H9 (cell line): Measurements from ENCODE around the gene KRTAP8-1. TPM values are rescaled to one million over a fixed set of nuclear protein-coding genes. Genes with fewer than 3 reads are reported as not detected.

Source experiments
- DNase-seq: peaks from one replicate; pipeline ENCODE4 v3.0.0-alpha.2; 2017
- H2AFZ ChIP-seq: one replicate; pipeline ENCODE4 v1.6.1; 2013; ENCODE audit warnings: mild to moderate bottlenecking, low read length, control low read depth, moderate library complexity
- H2AK5ac ChIP-seq: 2 replicates; pipeline ENCODE4 v1.6.1; 2013; ENCODE audit warnings: low read length, control low read depth, mixed read lengths; ENCODE audit not compliant: insufficient read length
- H2BK120ac ChIP-seq: one replicate; pipeline ENCODE4 v1.6.1; 2013; ENCODE audit warnings: low read depth, mild to moderate bottlenecking, low read length, control low read depth, inconsistent platforms; ENCODE audit not compliant: poor library complexity, severe bottlenecking
- H2BK12ac ChIP-seq: 2 replicates; pipeline ENCODE4 v1.6.1; 2013; ENCODE audit warnings: low read length, control low read depth, mixed read lengths, low read depth; ENCODE audit not compliant: insufficient read length
- H2BK15ac ChIP-seq: 2 replicates; pipeline ENCODE4 v1.6.1; 2013; ENCODE audit warnings: low read depth, low read length, control low read depth
- H2BK20ac ChIP-seq: one replicate; pipeline ENCODE4 v1.6.1; 2013; ENCODE audit warnings: low read depth, mild to moderate bottlenecking, low read length, control low read depth, inconsistent platforms; ENCODE audit not compliant: poor library complexity, severe bottlenecking
- H2BK5ac ChIP-seq: 2 replicates; pipeline ENCODE4 v1.6.1; 2013; ENCODE audit warnings: low read length, control low read depth, mixed read lengths; ENCODE audit not compliant: insufficient read length
- H3K14ac ChIP-seq: 2 replicates; pipeline ENCODE4 v1.6.1; 2013; ENCODE audit warnings: low read length, control low read depth; ENCODE audit not compliant: insufficient read depth
- H3K18ac ChIP-seq: 2 replicates; pipeline ENCODE4 v1.6.1; 2013; ENCODE audit warnings: low read depth, mild to moderate bottlenecking, mixed read lengths, low read length, control low read depth; ENCODE audit not compliant: insufficient read length
- H3K23ac ChIP-seq: 2 replicates; pipeline ENCODE4 v1.6.1; 2013; ENCODE audit warnings: low read length, control low read depth, mixed read lengths, low read depth; ENCODE audit not compliant: insufficient read length
- H3K23me2 ChIP-seq: 2 replicates; pipeline ENCODE4 v1.6.1; 2013; ENCODE audit warnings: low read depth, mild to moderate bottlenecking, mixed read lengths, low read length, control low read depth; ENCODE audit not compliant: insufficient read length, poor library complexity, severe bottlenecking
- H3K27ac ChIP-seq: 2 replicates; pipeline ENCODE4 v1.5.1; 2013; ENCODE audit warnings: low read length, control low read depth, mixed read lengths, low read depth; ENCODE audit not compliant: insufficient read length
- H3K27me3 ChIP-seq: 2 replicates; pipeline ENCODE4 v1.6.1; 2013; ENCODE audit warnings: low read length, control low read depth, inconsistent platforms; ENCODE audit not compliant: insufficient read depth
- H3K4ac ChIP-seq: 2 replicates; pipeline ENCODE4 v1.6.1; 2013; ENCODE audit warnings: low read depth, mild to moderate bottlenecking, control low read depth, inconsistent platforms, low read length, moderate library complexity
- H3K4me1 ChIP-seq: 2 replicates; pipeline ENCODE4 v1.6.1; 2013; ENCODE audit warnings: low read length, control low read depth, inconsistent platforms; ENCODE audit not compliant: insufficient read depth
- H3K4me2 ChIP-seq: 2 replicates; pipeline ENCODE4 v1.6.1; 2013; ENCODE audit warnings: low read length, control low read depth, mixed read lengths; ENCODE audit not compliant: insufficient read length, insufficient read depth
- H3K56ac ChIP-seq: 2 replicates; pipeline ENCODE4 v1.6.1; 2013; ENCODE audit warnings: low read depth, mild to moderate bottlenecking, mixed read lengths, low read length, control low read depth; ENCODE audit not compliant: insufficient read length
- H3K79me1 ChIP-seq: 2 replicates; pipeline ENCODE4 v1.6.1; 2013; ENCODE audit warnings: low read depth, mild to moderate bottlenecking, moderate library complexity, low read length, control low read depth, inconsistent platforms; ENCODE audit not compliant: insufficient read depth, poor library complexity, severe bottlenecking
- H3K79me2 ChIP-seq: 2 replicates; pipeline ENCODE4 v1.6.1; 2013; ENCODE audit warnings: low read length, control low read depth, inconsistent platforms; ENCODE audit not compliant: insufficient read depth
- H3K9ac ChIP-seq: 2 replicates; pipeline ENCODE4 v1.6.1; 2013; ENCODE audit warnings: low read length, control low read depth, mixed read lengths; ENCODE audit not compliant: insufficient read length; ENCODE audit errors: extremely low read depth
- H3K9me3 ChIP-seq: one replicate; pipeline ENCODE4 v1.6.1; 2013; ENCODE audit warnings: low read depth, low read length, inconsistent platforms; ENCODE audit not compliant: control insufficient read depth
- H3T11ph ChIP-seq: one replicate; pipeline ENCODE4 v1.6.1; 2013; ENCODE audit warnings: mild to moderate bottlenecking, low read length, control low read depth, inconsistent platforms
- H4K20me1 ChIP-seq: one replicate; pipeline ENCODE4 v1.6.1; 2013; ENCODE audit not compliant: control insufficient read depth, insufficient read length, insufficient read depth
- H4K5ac ChIP-seq: 2 replicates; pipeline ENCODE4 v1.6.1; 2013; ENCODE audit warnings: low read depth, mild to moderate bottlenecking, mixed read lengths, low read length, control low read depth; ENCODE audit not compliant: insufficient read length
- H4K8ac ChIP-seq: replicated peaks from 2 replicates; pipeline ENCODE4 v1.6.1; 2013; ENCODE audit warnings: low read length, control low read depth, mixed read lengths, low read depth; ENCODE audit not compliant: insufficient read length
- H4K91ac ChIP-seq: 2 replicates; pipeline ENCODE4 v1.6.1; 2013; ENCODE audit warnings: low read depth, mild to moderate bottlenecking, moderate library complexity, mixed read lengths, low read length, control low read depth; ENCODE audit not compliant: insufficient read length
- H3K27ac Mint-ChIP-seq, 3 experiments: 2 replicates in 2 of 3; 3 replicates in 1 of 3; pipeline ENCODE4 v1.8.0; 2020 to 2021; ENCODE audit warnings: mixed read lengths in 3 of 3, mild to moderate bottlenecking in 1 of 3, moderate library complexity in 1 of 3
- H3K27me3 Mint-ChIP-seq: 2 replicates; pipeline ENCODE4 v1.8.0; 2021; ENCODE audit warnings: low read depth, mild to moderate bottlenecking, moderate library complexity, mixed read lengths
- H3K36me3 Mint-ChIP-seq, 3 experiments: 2 replicates in 2 of 3; 3 replicates in 1 of 3; pipeline ENCODE4 v1.8.0; 2020 to 2021; ENCODE audit warnings: low read depth in 3 of 3, mixed read lengths in 3 of 3; ENCODE audit not compliant: insufficient read depth in 1 of 3
- H3K4me1 Mint-ChIP-seq, 2 experiments: 2 replicates each; pipeline ENCODE4 v1.8.0; 2020; ENCODE audit warnings: mixed read lengths in 2 of 2
- H3K4me3 Mint-ChIP-seq, 2 experiments: 2 replicates in 1 of 2; 3 replicates in 1 of 2; pipeline ENCODE4 v1.8.0; 2020 to 2021; ENCODE audit warnings: mild to moderate bottlenecking in 2 of 2, mixed read lengths in 2 of 2, moderate library complexity in 1 of 2
- H3K9me3 Mint-ChIP-seq, 2 experiments: 2 replicates in 1 of 2; 3 replicates in 1 of 2; pipeline ENCODE4 v1.8.0; 2020; ENCODE audit warnings: mild to moderate bottlenecking in 2 of 2, mixed read lengths in 2 of 2, moderate library complexity in 1 of 2
- WGBS: extraction: QIAGEN DNeasy Blood & Tissue Kit; methylation state at CpG from one replicate; pipeline ENCODE4 v1.1.7; 2013; ENCODE audit warnings: missing lambda C conversion rate, low lambda C conversion rate, mixed read lengths; ENCODE audit not compliant: insufficient read length; ENCODE audit errors: extremely low coverage; 5-methylcytosine and 5-hydroxymethylcytosine counted together
- total RNA-seq: library from RNA; stranded (reverse); gene quantifications from 2 replicates; pipeline ENCODE4 v1.2.1, GENCODE V29; 2021
- TF ChIP-seq, protein P1 (sequence below): fragments of 200-600 bp; sonication (generic); conservative IDR thresholded peaks from 3 replicates; pipeline ENCODE4 v1.8.0; 2021; ENCODE audit warnings: antibody characterized with exemption, mild to moderate bottlenecking

Gene KRTAP8-1
- total RNA-seq, 1 experiment from 2014 or later = not detected

DNA sequence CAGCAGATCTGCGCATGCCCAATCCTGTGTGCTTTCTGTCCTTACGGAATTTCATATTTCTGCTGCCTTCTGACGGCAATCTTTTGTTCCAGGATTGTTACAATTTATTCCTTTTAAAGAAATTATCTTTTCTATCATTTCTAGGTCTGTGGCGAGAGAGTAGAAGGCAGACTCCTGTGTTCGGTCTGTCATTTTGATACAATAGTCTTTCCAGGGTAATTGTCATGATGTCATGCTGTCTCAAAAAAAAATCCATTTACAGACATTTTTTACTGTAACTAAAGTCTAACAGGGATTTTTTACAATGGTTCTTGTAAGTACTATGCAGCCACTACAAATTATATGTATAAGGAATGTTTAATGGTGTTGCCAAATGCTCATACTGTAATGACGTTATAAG lies 25.5 kb upstream of the KRTAP8-1 start:
- TF ChIP-seq, protein P1, sequence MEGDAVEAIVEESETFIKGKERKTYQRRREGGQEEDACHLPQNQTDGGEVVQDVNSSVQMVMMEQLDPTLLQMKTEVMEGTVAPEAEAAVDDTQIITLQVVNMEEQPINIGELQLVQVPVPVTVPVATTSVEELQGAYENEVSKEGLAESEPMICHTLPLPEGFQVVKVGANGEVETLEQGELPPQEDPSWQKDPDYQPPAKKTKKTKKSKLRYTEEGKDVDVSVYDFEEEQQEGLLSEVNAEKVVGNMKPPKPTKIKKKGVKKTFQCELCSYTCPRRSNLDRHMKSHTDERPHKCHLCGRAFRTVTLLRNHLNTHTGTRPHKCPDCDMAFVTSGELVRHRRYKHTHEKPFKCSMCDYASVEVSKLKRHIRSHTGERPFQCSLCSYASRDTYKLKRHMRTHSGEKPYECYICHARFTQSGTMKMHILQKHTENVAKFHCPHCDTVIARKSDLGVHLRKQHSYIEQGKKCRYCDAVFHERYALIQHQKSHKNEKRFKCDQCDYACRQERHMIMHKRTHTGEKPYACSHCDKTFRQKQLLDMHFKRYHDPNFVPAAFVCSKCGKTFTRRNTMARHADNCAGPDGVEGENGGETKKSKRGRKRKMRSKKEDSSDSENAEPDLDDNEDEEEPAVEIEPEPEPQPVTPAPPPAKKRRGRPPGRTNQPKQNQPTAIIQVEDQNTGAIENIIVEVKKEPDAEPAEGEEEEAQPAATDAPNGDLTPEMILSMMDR = no peak
- peaks cover 3% of the 10 kb centered on the region for H3K27me3 Mint-ChIP-seq
- Histone ChIP-seq H3K27ac (no peak overlapping the region), H4K91ac (no peak overlapping the region), H3K23ac (no peak overlapping the region), H3K4me1 (no peaks in the 10 kb centered on the region), H3T11ph (no peak overlapping the region), H2BK15ac (no peak overlapping the region), H3K23me2 (no peaks in the 10 kb centered on the region), H2BK5ac (no peak overlapping the region), H3K27me3 (no peaks in the 10 kb centered on the region; the same call in 1 of the 2 replicates), H3K9me3 (no peaks in the 10 kb centered on the region), H3K9ac (no peak overlapping the region), H3K4ac (no peak overlapping the region), H4K5ac (no peak overlapping the region), H4K8ac (no peak overlapping the region), H3K79me1 (no peaks in the 10 kb centered on the region), H3K14ac (no peak overlapping the region), H3K79me2 (no peaks in the 10 kb centered on the region), H2BK120ac (no peak overlapping the region), H3K56ac (no peak overlapping the region), H3K18ac (no peak overlapping the region), H2AFZ (no peak overlapping the region), H3K4me2 (no peak overlapping the region), H4K20me1 (no peaks in the 10 kb centered on the region), H2AK5ac (no peak overlapping the region), H2BK12ac (no peak overlapping the region), H2BK20ac (no peak overlapping the region)
- no peak for DNase-seq
- no peaks in the 10 kb centered on the region for H3K36me3 Mint-ChIP-seq
- H3K27ac Mint-ChIP-seq = no peak overlapping the region; a peak in 1 of 7 replicates
- H3K4me1 Mint-ChIP-seq = no peaks in the 10 kb centered on the region
- H3K4me3 Mint-ChIP-seq = no peak overlapping the region
- H3K9me3 Mint-ChIP-seq = no peaks in the 10 kb centered on the region; a peak in 1 of 5 replicates
- WGBS = no CpG with 5 or more reads among the region's 6 CpGs
